Measurements from ENCODE around the gene TCF7L1.
A peak's percentile ranks its signal among the peaks of the same experiment; 100 is the strongest.

DNA sequence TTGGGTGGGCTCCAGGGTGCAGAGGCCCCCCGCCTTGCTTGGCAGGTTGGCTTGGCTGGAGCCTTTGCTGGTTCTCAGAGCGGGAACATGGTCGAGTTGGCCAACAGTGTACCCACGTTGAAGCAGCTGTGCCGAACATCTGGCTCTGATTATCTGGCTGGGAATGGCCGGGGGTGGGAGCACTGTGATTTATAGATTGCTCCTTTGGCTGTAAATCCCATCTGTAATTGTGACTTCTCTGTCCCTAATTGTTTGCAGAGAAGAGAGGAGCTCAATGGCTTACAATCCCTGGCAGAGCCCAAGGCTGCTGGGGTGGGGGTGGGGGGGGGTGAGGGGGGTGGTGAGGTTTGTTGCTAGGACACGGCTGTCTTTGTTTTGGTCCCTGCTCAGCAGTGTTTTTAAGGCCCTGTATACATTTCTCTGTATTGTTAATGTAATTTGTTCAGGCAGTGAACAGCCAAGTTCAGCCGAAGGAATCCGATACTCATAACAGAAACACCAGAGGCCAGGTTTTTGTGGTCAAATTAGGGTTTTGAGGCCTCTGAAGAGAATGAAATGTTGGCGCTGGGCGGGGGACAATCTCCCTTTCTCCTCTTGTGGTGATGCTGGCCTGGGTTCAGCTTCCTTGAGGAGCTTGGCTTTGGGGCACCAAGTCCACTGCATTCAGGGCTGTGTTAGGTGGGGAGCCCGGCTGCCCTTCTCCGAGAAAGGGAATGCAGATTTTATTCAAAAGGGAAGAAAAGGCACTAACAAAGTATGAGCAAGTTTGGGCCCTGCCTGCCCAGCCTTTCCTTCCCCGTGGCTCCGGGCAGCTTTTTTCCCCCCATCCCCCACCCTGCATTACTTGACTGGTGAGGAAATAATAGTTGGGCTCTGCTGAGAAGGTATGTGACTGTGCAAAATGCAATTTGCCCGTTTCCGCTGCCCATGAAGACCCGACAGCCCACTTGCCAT, 82.5 kb downstream of the TCF7L1 start:
- TF ChIP-seq, protein P1, sequence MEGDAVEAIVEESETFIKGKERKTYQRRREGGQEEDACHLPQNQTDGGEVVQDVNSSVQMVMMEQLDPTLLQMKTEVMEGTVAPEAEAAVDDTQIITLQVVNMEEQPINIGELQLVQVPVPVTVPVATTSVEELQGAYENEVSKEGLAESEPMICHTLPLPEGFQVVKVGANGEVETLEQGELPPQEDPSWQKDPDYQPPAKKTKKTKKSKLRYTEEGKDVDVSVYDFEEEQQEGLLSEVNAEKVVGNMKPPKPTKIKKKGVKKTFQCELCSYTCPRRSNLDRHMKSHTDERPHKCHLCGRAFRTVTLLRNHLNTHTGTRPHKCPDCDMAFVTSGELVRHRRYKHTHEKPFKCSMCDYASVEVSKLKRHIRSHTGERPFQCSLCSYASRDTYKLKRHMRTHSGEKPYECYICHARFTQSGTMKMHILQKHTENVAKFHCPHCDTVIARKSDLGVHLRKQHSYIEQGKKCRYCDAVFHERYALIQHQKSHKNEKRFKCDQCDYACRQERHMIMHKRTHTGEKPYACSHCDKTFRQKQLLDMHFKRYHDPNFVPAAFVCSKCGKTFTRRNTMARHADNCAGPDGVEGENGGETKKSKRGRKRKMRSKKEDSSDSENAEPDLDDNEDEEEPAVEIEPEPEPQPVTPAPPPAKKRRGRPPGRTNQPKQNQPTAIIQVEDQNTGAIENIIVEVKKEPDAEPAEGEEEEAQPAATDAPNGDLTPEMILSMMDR (conservative IDR thresholded peaks at IDR 0.05; ENCODE audit: low read length): peak; percentile 28; the same call in 1 of the 2 replicates
- no peak for TF ChIP-seq EZH2phosphoT487 (IDR thresholded peaks at IDR 0.05; ENCODE audit: borderline replicate concordance, low read depth, low read length)

Data from OCI-LY7 (cell line).